K562 treated with DMSO at 1 percent for 24 hours (cell line): Measurements from ENCODE around the gene FGB. TPM values are rescaled to one million over a fixed set of nuclear protein-coding genes. Genes with fewer than 3 reads are reported as not detected.

ENCODE experiments used
- total RNA-seq: library from RNA; unstranded; fragments of 300-600 nt; gene quantifications from 2 replicates; pipeline ENCODE4 v1.2.3, GENCODE V29; 2022; ENCODE audit warnings: low read depth; ENCODE audit not compliant: insufficient read depth

The FGB gene
- total RNA-seq, result not detected in 2 replicates

GRCh38 chr4:154562697-154563254 lies at the start of gene FGB:
Gene FGB (plus strand): TSS chr4:154563011. CDS start chr4:154563019, 8 bp downstream.

GRCh38 chr4:154549894-154550790 lies 12.7 kb upstream of the FGB start, which contains the start of gene PLRG1:
Gene PLRG1 (minus strand): TSS chr4:154550400. CDS start chr4:154550308, 92 bp downstream.

GRCh38 chr4:154590329-154591006 lies 27.7 kb downstream of the FGB start, which contains the start of gene FGA:
Gene FGA (minus strand): TSS chr4:154590742. CDS start chr4:154590687, 55 bp downstream.

GRCh38 chr4:154612472-154613414 lies 49.9 kb downstream of the FGB start, which contains the start of gene FGG:
Gene FGG (minus strand): TSS chr4:154612656. CDS start chr4:154612609, 47 bp downstream.

Other genes starting within 250 kb of the FGB start
- gene DCHS2, start 71.2 kb upstream of the FGB start, total RNA-seq, result 4.2 and 5.6 TPM in 2 replicates
- 38.8 and 50.3 TPM in 2 replicates for gene PLRG1, start 12.6 kb upstream of the FGB start, total RNA-seq
- gene FGA, start 27.7 kb downstream of the FGB start, total RNA-seq, result not detected in 2 replicates
- gene FGG, start 49.6 kb downstream of the FGB start, total RNA-seq, result 0.63 and 0.86 TPM in 2 replicates
- not detected in 2 replicates for gene LRAT, start 181.0 kb downstream of the FGB start, total RNA-seq
- not detected in 2 replicates for gene RBM46, start 218.3 kb downstream of the FGB start, total RNA-seq